ENCODE measurements around the gene LRCH1.

LRCH1 gene

GRCh38 chr13:46617885-46618284 is 64.9 kb downstream of the LRCH1 start:
- Histone ChIP-seq H3K4me2 (ENCODE audit: insufficient read depth, low read length) (no peak overlapping the region), H3K27me3 (ENCODE audit: insufficient read depth, low read length, poor library complexity) (no peaks in the 10 kb centered on the region), H3K4me3 (ENCODE audit: low read depth in 1 of 2, low read length in 2 of 2) (no peak overlapping the region), H4K20me1 (ENCODE audit: insufficient read depth, low read length) (peaks cover 77% of the 10 kb centered on the region), H3K4me1 (ENCODE audit: insufficient read depth, low read length) (no peaks in the 10 kb centered on the region), H3K9me3 (ENCODE audit: insufficient read depth, low read length, severe bottlenecking) (no peaks in the 10 kb centered on the region), H3K36me3 (ENCODE audit: insufficient read depth, low read length) (no peaks in the 10 kb centered on the region), H3K27ac (ENCODE audit: low read length) (no peak overlapping the region), H2AFZ (ENCODE audit: low read depth, low read length) (no peak overlapping the region), H3K9ac (ENCODE audit: low read depth, low read length) (no peak overlapping the region), H3K79me2 (ENCODE audit: insufficient read depth, low read length) (peaks cover 95% of the 10 kb centered on the region)
- DNase-seq (no peak), ATAC-seq (ENCODE audit: insufficient read depth, low read depth) (no peak)
- TF ChIP-seq EZH2 (IDR thresholded peaks at IDR 0.05; ENCODE audit: borderline replicate concordance, low read depth, low read length, severe bottlenecking) (no peak), CTCF (IDR thresholded peaks at IDR 0.05; ENCODE audit: borderline replicate concordance, extremely low read depth, low read length, poor library complexity, severe bottlenecking) (no peak)

- peaks cover 74% of the 10 kb centered on the region for H4K20me1 ChIP-seq (ENCODE audit: insufficient read depth, low read length)
Measured at GRCh38 chr13:46618694-46619254, 65.8 kb downstream of the LRCH1 start.

GRCh38 chr13:46620029-46620428 is 67.1 kb downstream of the LRCH1 start:
- peaks cover 73% of the 10 kb centered on the region for H4K20me1 ChIP-seq (ENCODE audit: insufficient read depth, low read length)
- no peak overlapping the region for H3K4me3 ChIP-seq (ENCODE audit: low read depth in 1 of 2, low read length in 2 of 2)
- DNase-seq (no peak), ATAC-seq (ENCODE audit: insufficient read depth, low read depth) (no peak)
- no peak overlapping the region for H3K9ac ChIP-seq (ENCODE audit: low read depth, low read length)
- H3K79me2 ChIP-seq (ENCODE audit: insufficient read depth, low read length): peaks cover 97% of the 10 kb centered on the region
- H2AFZ ChIP-seq (ENCODE audit: low read depth, low read length): no peak overlapping the region
- H3K9me3 ChIP-seq (ENCODE audit: insufficient read depth, low read length, severe bottlenecking): no peaks in the 10 kb centered on the region
- H3K27me3 ChIP-seq (ENCODE audit: insufficient read depth, low read length, poor library complexity): no peaks in the 10 kb centered on the region
- H3K4me1 ChIP-seq (ENCODE audit: insufficient read depth, low read length): no peaks in the 10 kb centered on the region
- no peak overlapping the region for H3K27ac ChIP-seq (ENCODE audit: low read length)
- H3K4me2 ChIP-seq (ENCODE audit: insufficient read depth, low read length): no peak overlapping the region
- no peaks in the 10 kb centered on the region for H3K36me3 ChIP-seq (ENCODE audit: insufficient read depth, low read length)
- TF ChIP-seq EZH2 (IDR thresholded peaks at IDR 0.05; ENCODE audit: borderline replicate concordance, low read depth, low read length, severe bottlenecking) (no peak), CTCF (IDR thresholded peaks at IDR 0.05; ENCODE audit: borderline replicate concordance, extremely low read depth, low read length, poor library complexity, severe bottlenecking) (no peak)

More at GRCh38 chr13:46618694-46619254, 65.8 kb downstream of the LRCH1 start:
- no peaks in the 10 kb centered on the region for H3K36me3 ChIP-seq (ENCODE audit: insufficient read depth, low read length)
- H3K9me3 ChIP-seq (ENCODE audit: insufficient read depth, low read length, severe bottlenecking): no peaks in the 10 kb centered on the region
- no peaks in the 10 kb centered on the region for H3K27me3 ChIP-seq (ENCODE audit: insufficient read depth, low read length, poor library complexity)
- H3K4me1 ChIP-seq (ENCODE audit: insufficient read depth, low read length): no peaks in the 10 kb centered on the region
- no peak for ATAC-seq (ENCODE audit: insufficient read depth, low read depth)
- no peak for DNase-seq
- H3K27ac ChIP-seq (ENCODE audit: low read length): no peak overlapping the region
- TF ChIP-seq EZH2 (IDR thresholded peaks at IDR 0.05; ENCODE audit: borderline replicate concordance, low read depth, low read length, severe bottlenecking): no peak
- TF ChIP-seq CTCF (IDR thresholded peaks at IDR 0.05; ENCODE audit: borderline replicate concordance, extremely low read depth, low read length, poor library complexity, severe bottlenecking): no peak
- H3K4me2 ChIP-seq (ENCODE audit: insufficient read depth, low read length): no peak overlapping the region
- no peak overlapping the region for H3K9ac ChIP-seq (ENCODE audit: low read depth, low read length)
- H3K79me2 ChIP-seq (ENCODE audit: insufficient read depth, low read length): peaks cover 96% of the 10 kb centered on the region
- no peak overlapping the region for H3K4me3 ChIP-seq (ENCODE audit: low read depth in 1 of 2, low read length in 2 of 2)
- no peak overlapping the region for H2AFZ ChIP-seq (ENCODE audit: low read depth, low read length)
